ENCODE results near the gene CRYGB.

CRYGB gene

DNA sequence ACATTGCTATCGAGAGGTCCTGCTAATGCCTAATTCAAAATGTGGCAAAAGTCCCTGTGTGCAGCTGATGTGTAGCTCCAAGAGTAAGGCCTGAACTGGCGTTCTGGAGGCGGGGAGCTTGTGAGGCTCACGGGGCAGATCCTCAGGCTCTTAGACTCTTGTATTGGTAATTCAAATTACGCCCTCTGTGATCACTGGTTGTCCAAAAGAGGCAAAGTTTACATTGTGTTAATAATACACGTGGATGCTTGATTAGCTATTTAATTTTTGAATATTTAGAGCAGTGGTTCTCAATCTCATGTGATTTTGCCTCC is 29.8 kb upstream of the CRYGB start:
- DNase-seq (ENCODE audit: low spot score), result no peak
- TF ChIP-seq, protein P1, sequence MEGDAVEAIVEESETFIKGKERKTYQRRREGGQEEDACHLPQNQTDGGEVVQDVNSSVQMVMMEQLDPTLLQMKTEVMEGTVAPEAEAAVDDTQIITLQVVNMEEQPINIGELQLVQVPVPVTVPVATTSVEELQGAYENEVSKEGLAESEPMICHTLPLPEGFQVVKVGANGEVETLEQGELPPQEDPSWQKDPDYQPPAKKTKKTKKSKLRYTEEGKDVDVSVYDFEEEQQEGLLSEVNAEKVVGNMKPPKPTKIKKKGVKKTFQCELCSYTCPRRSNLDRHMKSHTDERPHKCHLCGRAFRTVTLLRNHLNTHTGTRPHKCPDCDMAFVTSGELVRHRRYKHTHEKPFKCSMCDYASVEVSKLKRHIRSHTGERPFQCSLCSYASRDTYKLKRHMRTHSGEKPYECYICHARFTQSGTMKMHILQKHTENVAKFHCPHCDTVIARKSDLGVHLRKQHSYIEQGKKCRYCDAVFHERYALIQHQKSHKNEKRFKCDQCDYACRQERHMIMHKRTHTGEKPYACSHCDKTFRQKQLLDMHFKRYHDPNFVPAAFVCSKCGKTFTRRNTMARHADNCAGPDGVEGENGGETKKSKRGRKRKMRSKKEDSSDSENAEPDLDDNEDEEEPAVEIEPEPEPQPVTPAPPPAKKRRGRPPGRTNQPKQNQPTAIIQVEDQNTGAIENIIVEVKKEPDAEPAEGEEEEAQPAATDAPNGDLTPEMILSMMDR (conservative IDR thresholded peaks at IDR 0.05; ENCODE audit: low read depth), result no peak
- ChIA-PET CTCF (interaction anchor here (0.6 to 2.4 kb wide), 6 partner anchors 11 to 79 kb away, joined by 3 to 22 read pairs (median 4); partner anchors contain the start of gene IDH1), POLR2A (ENCODE audit: low non-redundant PET) (no interaction called here)
- H3K27ac ChIP-seq, result no peak overlapping the region

- peak; percentile 78 for DNase-seq (ENCODE audit: low spot score)
- ChIA-PET CTCF (interaction anchor here (0.6 to 2.4 kb wide), 13 partner anchors 10 to 1757 kb away, joined by 3 to 22 read pairs (median 3); partner anchors contain the start of gene IDH1), POLR2A (ENCODE audit: low non-redundant PET) (no interaction called here)
- no peak overlapping the region for H3K27ac ChIP-seq
- TF ChIP-seq, protein P1 (conservative IDR thresholded peaks at IDR 0.05; ENCODE audit: low read depth), result peak; percentile 92
Observed at GRCh38 chr2:208175069-208175839, 29.3 kb upstream of the CRYGB start.

DNA sequence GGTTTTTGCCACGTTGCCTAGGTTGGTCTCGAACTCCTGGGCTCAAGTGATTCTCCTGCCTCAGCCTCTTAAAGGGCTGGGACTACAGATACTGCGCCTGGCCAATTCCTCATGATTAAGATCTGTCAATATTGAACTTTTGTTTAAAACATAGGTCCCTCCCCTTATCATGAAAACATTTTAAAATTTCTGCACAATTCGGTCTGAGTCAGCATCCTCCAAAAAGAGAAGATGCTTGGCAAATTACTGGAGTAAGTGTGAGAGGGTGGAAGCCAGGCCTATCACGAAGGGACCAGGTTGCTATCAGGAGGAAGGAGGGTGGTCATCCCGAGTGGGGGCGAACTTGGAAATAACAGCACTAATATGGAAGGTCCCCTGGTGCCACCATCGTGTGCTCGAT is 28.2 kb upstream of the CRYGB start:
- ChIA-PET CTCF (interaction anchor here (0.6 to 2.4 kb wide), 4 partner anchors 74 to 1274 kb away, joined by 3 to 22 read pairs (median 4); partner anchors contain the start of gene IDH1), POLR2A (ENCODE audit: low non-redundant PET) (no interaction called here)
- no peak for DNase-seq (ENCODE audit: low spot score)
- no peak overlapping the region for H3K27ac ChIP-seq
- TF ChIP-seq, protein P1 (conservative IDR thresholded peaks at IDR 0.05; ENCODE audit: low read depth), result no peak

DNA sequence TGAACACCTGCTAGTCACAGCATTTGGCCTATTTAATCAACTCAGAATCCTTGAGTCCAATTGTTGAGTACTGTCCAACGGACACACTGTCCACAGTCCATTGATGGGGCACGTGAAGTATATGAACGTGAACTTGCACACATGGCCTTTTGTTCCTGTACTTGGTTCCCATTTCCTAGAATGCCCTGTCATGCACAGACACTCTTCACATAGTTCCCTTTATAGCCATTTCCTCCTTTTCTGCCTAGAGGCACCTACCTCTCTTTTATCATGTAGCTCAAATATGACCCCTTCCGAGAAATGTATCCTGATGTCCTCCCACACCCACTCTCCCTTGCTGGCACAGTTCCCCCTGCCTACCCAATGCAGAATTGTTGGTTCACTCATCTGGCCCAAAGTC is 26.2 kb upstream of the CRYGB start:
- no peak for DNase-seq (ENCODE audit: low spot score)
- ChIA-PET POLR2A (ENCODE audit: low non-redundant PET) (no interaction called here), CTCF (no interaction called here)
- TF ChIP-seq, protein P1 (conservative IDR thresholded peaks at IDR 0.05; ENCODE audit: low read depth), result no peak
- no peak overlapping the region for H3K27ac ChIP-seq

GRCh38 chr2:208164951-208165755 is 19.2 kb upstream of the CRYGB start:
- CTCF ChIA-PET, result interaction anchor here (0.6 to 1.7 kb wide), 3 partner anchors 10 to 192 kb away, joined by 3 to 6 read pairs (median 3); no protein-coding TSS in a partner anchor
- TF ChIP-seq, protein P1 (conservative IDR thresholded peaks at IDR 0.05; ENCODE audit: low read depth), result no peak
- POLR2A ChIA-PET (ENCODE audit: low non-redundant PET), result no interaction called here
- H3K27ac ChIP-seq, result no peak overlapping the region
- no peak for DNase-seq (ENCODE audit: low spot score)

GRCh38 chr2:208163489-208163888 is 17.5 kb upstream of the CRYGB start, which contains the start of gene CRYGA:
Gene CRYGA, minus strand, starts transcription at chr2:208163589. Its CDS starts 33 bp downstream, at chr2:208163556.
- POLR2A ChIA-PET (ENCODE audit: low non-redundant PET), result no interaction called here
- H3K27ac ChIP-seq, result no peak within 1 kb of the TSS
- DNase-seq (ENCODE audit: low spot score), result no peak
- TF ChIP-seq, protein P1 (conservative IDR thresholded peaks at IDR 0.05; ENCODE audit: low read depth), result no peak
- CTCF ChIA-PET, result no interaction called here

All from RWPE1 (cell line).